Measurements from ENCODE around the gene SCFD2.

The SCFD2 gene

GRCh38 chr4:52910115-52910514, 455.7 kb downstream of the SCFD2 start:
- no peaks in the 10 kb centered on the region for H3K36me3 ChIP-seq (ENCODE audit: insufficient read depth, low read length)

GRCh38 chr4:52907510-52907909, 458.4 kb downstream of the SCFD2 start:
- no peaks in the 10 kb centered on the region for H3K36me3 ChIP-seq (ENCODE audit: insufficient read depth, low read length)
- no peak for TF ChIP-seq EZH2 (IDR thresholded peaks at IDR 0.05; ENCODE audit: borderline replicate concordance, low read length)
- TF ChIP-seq, protein P1, sequence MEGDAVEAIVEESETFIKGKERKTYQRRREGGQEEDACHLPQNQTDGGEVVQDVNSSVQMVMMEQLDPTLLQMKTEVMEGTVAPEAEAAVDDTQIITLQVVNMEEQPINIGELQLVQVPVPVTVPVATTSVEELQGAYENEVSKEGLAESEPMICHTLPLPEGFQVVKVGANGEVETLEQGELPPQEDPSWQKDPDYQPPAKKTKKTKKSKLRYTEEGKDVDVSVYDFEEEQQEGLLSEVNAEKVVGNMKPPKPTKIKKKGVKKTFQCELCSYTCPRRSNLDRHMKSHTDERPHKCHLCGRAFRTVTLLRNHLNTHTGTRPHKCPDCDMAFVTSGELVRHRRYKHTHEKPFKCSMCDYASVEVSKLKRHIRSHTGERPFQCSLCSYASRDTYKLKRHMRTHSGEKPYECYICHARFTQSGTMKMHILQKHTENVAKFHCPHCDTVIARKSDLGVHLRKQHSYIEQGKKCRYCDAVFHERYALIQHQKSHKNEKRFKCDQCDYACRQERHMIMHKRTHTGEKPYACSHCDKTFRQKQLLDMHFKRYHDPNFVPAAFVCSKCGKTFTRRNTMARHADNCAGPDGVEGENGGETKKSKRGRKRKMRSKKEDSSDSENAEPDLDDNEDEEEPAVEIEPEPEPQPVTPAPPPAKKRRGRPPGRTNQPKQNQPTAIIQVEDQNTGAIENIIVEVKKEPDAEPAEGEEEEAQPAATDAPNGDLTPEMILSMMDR (IDR thresholded peaks at IDR 0.05; ENCODE audit: low read length): no peak
- H3K27ac ChIP-seq (ENCODE audit: low read depth, low read length, poor library complexity, severe bottlenecking): no peak overlapping the region
- H3K9me3 ChIP-seq (ENCODE audit: low read length): no peaks in the 10 kb centered on the region
- no peak overlapping the region for H3K4me2 ChIP-seq (ENCODE audit: low read length)
- H3K4me1 ChIP-seq (ENCODE audit: insufficient read depth, low read length, severe bottlenecking): no peaks in the 10 kb centered on the region
- H3K9me2 ChIP-seq (ENCODE audit: low read depth, low read length): no peaks in the 10 kb centered on the region
- H3K27me3 ChIP-seq (ENCODE audit: insufficient read depth, low read length): no peaks in the 10 kb centered on the region
- H3K79me2 ChIP-seq (ENCODE audit: insufficient read depth, low read length): no peaks in the 10 kb centered on the region
- H3K9ac ChIP-seq (ENCODE audit: low read length): no peak overlapping the region
- H3K4me3 ChIP-seq (ENCODE audit: low read depth, low read length, poor library complexity, severe bottlenecking): no peak overlapping the region
- no peaks in the 10 kb centered on the region for H4K20me1 ChIP-seq (ENCODE audit: insufficient read depth, low read length)
- no peak overlapping the region for H2AFZ ChIP-seq (ENCODE audit: low read length)
- no peaks in the 10 kb centered on the region for H3F3A ChIP-seq (ENCODE audit: insufficient read depth, low read length)

More at GRCh38 chr4:52910115-52910514, 455.7 kb downstream of the SCFD2 start:
- Histone ChIP-seq H3K9me3 (ENCODE audit: low read length) (no peaks in the 10 kb centered on the region), H3F3A (ENCODE audit: insufficient read depth, low read length) (no peaks in the 10 kb centered on the region), H3K4me3 (ENCODE audit: low read depth, low read length, poor library complexity, severe bottlenecking) (no peak overlapping the region), H3K4me1 (ENCODE audit: insufficient read depth, low read length, severe bottlenecking) (no peaks in the 10 kb centered on the region), H3K9me2 (ENCODE audit: low read depth, low read length) (no peaks in the 10 kb centered on the region), H2AFZ (ENCODE audit: low read length) (no peak overlapping the region), H3K4me2 (ENCODE audit: low read length) (no peak overlapping the region), H3K9ac (ENCODE audit: low read length) (no peak overlapping the region), H3K27me3 (ENCODE audit: insufficient read depth, low read length) (no peaks in the 10 kb centered on the region), H3K79me2 (ENCODE audit: insufficient read depth, low read length) (no peaks in the 10 kb centered on the region), H4K20me1 (ENCODE audit: insufficient read depth, low read length) (no peaks in the 10 kb centered on the region), H3K27ac (ENCODE audit: low read depth, low read length, poor library complexity, severe bottlenecking) (no peak overlapping the region)
- no peak for TF ChIP-seq EZH2 (IDR thresholded peaks at IDR 0.05; ENCODE audit: borderline replicate concordance, low read length)
- TF ChIP-seq, protein P1 (IDR thresholded peaks at IDR 0.05; ENCODE audit: low read length): no peak

DNA sequence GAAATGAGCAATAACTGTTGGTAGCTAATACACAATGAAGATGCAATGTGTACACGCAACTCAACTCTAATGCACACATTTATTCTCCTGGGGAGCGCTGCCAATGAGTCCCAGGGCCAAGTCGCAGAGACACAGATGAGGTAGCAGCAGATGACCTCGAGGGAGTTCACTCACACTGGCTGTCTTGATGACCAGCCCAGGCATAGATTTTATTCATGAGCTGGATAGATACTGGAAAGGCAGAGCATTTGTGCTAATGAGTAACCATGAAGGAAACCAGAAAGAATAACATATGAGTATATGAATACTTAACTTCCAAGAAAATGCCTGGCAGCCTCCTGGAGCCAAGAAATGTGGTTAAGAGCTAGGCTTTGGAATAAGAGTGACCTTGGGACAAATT, 461.4 kb downstream of the SCFD2 start:
- no peak overlapping the region for H3K4me3 ChIP-seq (ENCODE audit: low read depth, low read length, poor library complexity, severe bottlenecking)
- H3K36me3 ChIP-seq (ENCODE audit: insufficient read depth, low read length): no peaks in the 10 kb centered on the region
- no peaks in the 10 kb centered on the region for H4K20me1 ChIP-seq (ENCODE audit: insufficient read depth, low read length)
- no peak for TF ChIP-seq EZH2 (IDR thresholded peaks at IDR 0.05; ENCODE audit: borderline replicate concordance, low read length)
- TF ChIP-seq, protein P1 (IDR thresholded peaks at IDR 0.05; ENCODE audit: low read length): no peak
- H3F3A ChIP-seq (ENCODE audit: insufficient read depth, low read length): no peaks in the 10 kb centered on the region
- no peaks in the 10 kb centered on the region for H3K4me1 ChIP-seq (ENCODE audit: insufficient read depth, low read length, severe bottlenecking)
- H3K27me3 ChIP-seq (ENCODE audit: insufficient read depth, low read length): no peaks in the 10 kb centered on the region
- no peaks in the 10 kb centered on the region for H3K9me3 ChIP-seq (ENCODE audit: low read length)
- no peak overlapping the region for H3K4me2 ChIP-seq (ENCODE audit: low read length)
- no peak overlapping the region for H2AFZ ChIP-seq (ENCODE audit: low read length)
- no peaks in the 10 kb centered on the region for H3K9me2 ChIP-seq (ENCODE audit: low read depth, low read length)
- H3K9ac ChIP-seq (ENCODE audit: low read length): no peak overlapping the region
- no peaks in the 10 kb centered on the region for H3K79me2 ChIP-seq (ENCODE audit: insufficient read depth, low read length)
- no peak overlapping the region for H3K27ac ChIP-seq (ENCODE audit: low read depth, low read length, poor library complexity, severe bottlenecking)
